WTC11 (cell line): Measurements from ENCODE around the gene TBX15. TPM values are rescaled to one million over a fixed set of nuclear protein-coding genes. Genes with fewer than 3 reads are reported as not detected.

Experiments used
- ATAC-seq: fragments of 200-7000 bp; cut with Tn5 transposase; 2 replicates; pipeline ENCODE4 v1.10.0; 2021; ENCODE audit warnings: mild to moderate bottlenecking, moderate library complexity
- CTCF ChIA-PET: fragments of 300-600 bp; sonication (Branson Sonifier 250); formaldehyde crosslinking; loops from one replicate; lab custom pipeline; 2021; ENCODE audit warnings: antibody characterized with exemption; lab: Charles Lee
- POLR2A ChIA-PET: fragments of 350-600 bp; sonication (Branson Sonifier 250); formaldehyde crosslinking; loops from one replicate; lab custom pipeline; 2021; ENCODE audit warnings: antibody characterized with exemption; lab: Charles Lee
- DNase-seq: peaks from one replicate; pipeline ENCODE4 v3.0.0; 2021; ENCODE audit warnings: low spot score
- H3K27ac Mint-ChIP-seq: 2 replicates; pipeline ENCODE4 v1.8.0; 2021; ENCODE audit warnings: mixed read lengths
- H3K27me3 Mint-ChIP-seq: 2 replicates; pipeline ENCODE4 v1.8.0; 2021; ENCODE audit warnings: low read depth, mild to moderate bottlenecking, moderate library complexity, mixed read lengths
- H3K36me3 Mint-ChIP-seq: 2 replicates; pipeline ENCODE4 v1.8.0; 2021; ENCODE audit warnings: mixed read lengths
- H3K4me1 Mint-ChIP-seq: 2 replicates; pipeline ENCODE4 v1.8.0; 2022; ENCODE audit warnings: mixed read lengths
- H3K4me3 Mint-ChIP-seq: 2 replicates; pipeline ENCODE4 v1.8.0; 2021; ENCODE audit warnings: mild to moderate bottlenecking, moderate library complexity, mixed read lengths
- H3K9me3 Mint-ChIP-seq: 2 replicates; pipeline ENCODE4 v1.8.0; 2021; ENCODE audit warnings: mixed read lengths
- CBFB ChIP-seq: sonication (generic); formaldehyde crosslinking; IDR thresholded peaks from 2 replicates; pipeline ENCODE4 v1.8.1; 2022; ENCODE audit warnings: mild to moderate bottlenecking, low read depth, missing genetic modification reagents
- CREM ChIP-seq: sonication (generic); formaldehyde crosslinking; IDR thresholded peaks from 2 replicates; pipeline ENCODE4 v1.8.1; 2022; ENCODE audit warnings: mild to moderate bottlenecking, missing genetic modification reagents, moderate library complexity
- CTCF ChIP-seq: fragments of 200-600 bp; IDR thresholded peaks from 2 replicates; pipeline ENCODE4 v1.8.0; 2022; ENCODE audit warnings: antibody characterized with exemption
- E2F1 ChIP-seq: sonication (generic); formaldehyde crosslinking; IDR thresholded peaks from 2 replicates; pipeline ENCODE4 v1.8.0; 2022; ENCODE audit warnings: mild to moderate bottlenecking, missing genetic modification reagents
- ERG ChIP-seq: fragments of 250-450 bp; sonication (Bioruptor Pico); IDR thresholded peaks from 2 replicates; pipeline ENCODE4 v1.8.0; 2021; ENCODE audit warnings: mild to moderate bottlenecking
- FOXJ3 ChIP-seq: sonication (generic); formaldehyde crosslinking; IDR thresholded peaks from 2 replicates; pipeline ENCODE4 v1.9.0; 2021; ENCODE audit warnings: missing genetic modification reagents, mild to moderate bottlenecking, borderline replicate concordance
- FOXK1 ChIP-seq: sonication (generic); formaldehyde crosslinking; IDR thresholded peaks from 2 replicates; pipeline ENCODE4 v1.8.0; 2022; ENCODE audit warnings: mild to moderate bottlenecking, moderate library complexity, missing genetic modification reagents
- GABPB1 ChIP-seq: sonication (generic); formaldehyde crosslinking; IDR thresholded peaks from 2 replicates; pipeline ENCODE4 v1.8.1; 2023; ENCODE audit warnings: mild to moderate bottlenecking, missing genetic modification reagents
- IRF2 ChIP-seq: sonication (generic); formaldehyde crosslinking; IDR thresholded peaks from 2 replicates; pipeline ENCODE4 v1.8.0; 2022; ENCODE audit warnings: low read depth, missing genetic modification reagents, borderline replicate concordance
- JUN ChIP-seq: sonication (generic); formaldehyde crosslinking; IDR thresholded peaks from 2 replicates; pipeline ENCODE4 v1.8.0; 2023; ENCODE audit warnings: mild to moderate bottlenecking, missing genetic modification reagents
- KAT7 ChIP-seq: sonication (generic); formaldehyde crosslinking; IDR thresholded peaks from 2 replicates; pipeline ENCODE4 v1.8.1; 2023; ENCODE audit warnings: missing genetic modification reagents, mild to moderate bottlenecking, borderline replicate concordance
- MXD4 ChIP-seq: fragments of 250-450 bp; sonication (Bioruptor Pico); IDR thresholded peaks from 2 replicates; pipeline ENCODE4 v1.8.0; 2021; ENCODE audit warnings: mild to moderate bottlenecking, moderate library complexity, borderline replicate concordance
- NR3C1 ChIP-seq: sonication (generic); formaldehyde crosslinking; conservative IDR thresholded peaks from 2 replicates; pipeline ENCODE4 v1.8.1; 2023; ENCODE audit warnings: low read depth, mild to moderate bottlenecking, missing genetic modification reagents
- OVOL2 ChIP-seq: fragments of 250-450 bp; sonication (Bioruptor Pico); IDR thresholded peaks from 2 replicates; pipeline ENCODE4 v1.9.0; 2021; ENCODE audit warnings: mild to moderate bottlenecking, borderline replicate concordance
- SP1 ChIP-seq: sonication (generic); formaldehyde crosslinking; conservative IDR thresholded peaks from 2 replicates; pipeline ENCODE4 v1.8.1; 2022; ENCODE audit warnings: missing genetic modification reagents
- STAT6 ChIP-seq: sonication (generic); formaldehyde crosslinking; conservative IDR thresholded peaks from 2 replicates; pipeline ENCODE4 v1.8.1; 2023; ENCODE audit warnings: mild to moderate bottlenecking, low read depth, missing genetic modification reagents, moderate library complexity
- ZBTB21 ChIP-seq: sonication (generic); formaldehyde crosslinking; IDR thresholded peaks from 2 replicates; pipeline ENCODE4 v1.8.1; 2023; ENCODE audit warnings: mild to moderate bottlenecking, missing genetic modification reagents, borderline replicate concordance
- ZNF396 ChIP-seq: fragments of 250-450 bp; sonication (Bioruptor Pico); IDR thresholded peaks from 2 replicates; pipeline ENCODE4 v1.8.0; 2021; ENCODE audit warnings: mild to moderate bottlenecking, moderate library complexity, borderline replicate concordance
- ZNF532 ChIP-seq: fragments of 250-450 bp; sonication (Bioruptor Pico); IDR thresholded peaks from 2 replicates; pipeline ENCODE4 v1.9.0; 2021; ENCODE audit warnings: mild to moderate bottlenecking, borderline replicate concordance
- total RNA-seq: library from RNA; stranded (reverse); gene quantifications from 3 replicates; pipeline ENCODE4 v1.2.3, GENCODE V29; 2021

The TBX15 gene
- total RNA-seq, 1 experiment from 2014 or later: 0.11 TPM

GRCh38 chr1:118914379-118915161 lies 73.6 kb downstream of the TBX15 start:
- CTCF ChIA-PET: no interaction called here
- Mint-ChIP-seq H3K27ac (no peak overlapping the region), H3K36me3 (no peaks in the 10 kb centered on the region), H3K27me3 (no peaks in the 10 kb centered on the region), H3K4me1 (peaks cover 12% of the 10 kb centered on the region), H3K4me3 (no peak overlapping the region), H3K9me3 (no peaks in the 10 kb centered on the region)
- DNase-seq: no peak
- no peak for ATAC-seq
- TF ChIP-seq GABPB1 (peak; percentile 60; the same call in 1 of the 2 replicates), KAT7 (CRISPR knock-in tag) (no peak)
- POLR2A ChIA-PET: no interaction called here

- H3K9me3 Mint-ChIP-seq: no peaks in the 10 kb centered on the region
- no peak overlapping the region for H3K27ac Mint-ChIP-seq
- ATAC-seq: no peak
- POLR2A ChIA-PET: no interaction called here
- no peaks in the 10 kb centered on the region for H3K27me3 Mint-ChIP-seq
- no peak for DNase-seq
- H3K4me1 Mint-ChIP-seq: peaks cover 4% of the 10 kb centered on the region
- H3K36me3 Mint-ChIP-seq: no peaks in the 10 kb centered on the region
- H3K4me3 Mint-ChIP-seq: no peak overlapping the region
- TF ChIP-seq ZBTB21 (CRISPR knock-in tag) (no peak), JUN (no peak), FOXK1 (CRISPR knock-in tag) (no peak), STAT6 (no peak), FOXJ3 (no peak), E2F1 (no peak), SP1 (CRISPR knock-in tag) (no peak), MXD4 (CRISPR knock-in tag) (no peak), CBFB (CRISPR knock-in tag) (no peak), NR3C1 (CRISPR knock-in tag) (no peak), ZNF396 (CRISPR knock-in tag) (no peak), IRF2 (CRISPR knock-in tag) (no peak), OVOL2 (CRISPR knock-in tag) (no peak), CTCF (no peak), ZNF532 (CRISPR knock-in tag) (no peak), ERG (no peak), CREM (CRISPR knock-in tag) (no peak)
- CTCF ChIA-PET: no interaction called here
Measured at GRCh38 chr1:118913818-118914217, 74.3 kb downstream of the TBX15 start.
